ENCODE data around the gene RNF223.
"Not testable (repeated sequence)": the region's sequence is repeated elsewhere in the genome, so short reads cannot be mapped to it uniquely, and the experiment has no call there.

DNA sequence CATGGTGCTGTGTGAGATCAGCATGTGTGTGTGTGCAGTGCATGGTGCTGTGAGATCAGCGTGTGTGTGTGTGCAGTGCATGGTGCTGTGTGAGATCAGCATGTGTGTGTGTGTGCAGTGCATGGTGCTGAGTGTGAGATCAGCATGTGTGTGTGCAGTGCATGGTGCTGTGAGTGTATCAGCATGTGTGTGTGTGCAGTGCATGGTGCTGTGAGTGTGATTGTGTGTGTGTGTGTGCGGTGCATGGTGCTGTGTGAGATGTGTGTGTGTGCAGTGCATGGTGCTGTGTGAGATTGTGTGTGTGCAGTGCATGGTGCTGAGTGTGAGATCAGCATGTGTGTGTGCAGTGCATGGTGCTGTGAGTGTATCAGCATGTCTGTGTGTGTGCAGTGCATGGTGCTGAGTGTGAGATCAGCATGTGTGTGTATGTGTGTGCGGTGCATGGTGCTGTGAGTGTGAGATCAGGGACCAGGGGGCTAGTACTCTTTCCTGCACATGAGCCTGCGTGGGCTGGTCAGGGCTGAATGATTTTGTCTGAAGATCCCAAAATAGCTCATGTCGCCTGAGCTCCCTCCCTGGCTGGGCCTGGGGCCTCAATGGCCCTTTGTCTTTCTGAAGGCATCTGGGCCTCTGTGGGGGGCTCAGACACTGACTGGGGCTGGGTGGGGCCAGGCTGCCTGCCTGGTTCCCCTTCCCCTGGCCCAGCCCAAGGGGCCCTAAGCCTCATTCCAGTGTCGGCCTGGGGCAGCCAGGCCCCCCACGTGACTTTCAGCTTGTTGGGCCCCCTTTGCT lies 43.0 kb downstream of the RNF223 start:
- not testable (repeated sequence) for TF ChIP-seq POLR2A, POLR2AphosphoS5, CTCF (IDR thresholded peaks at IDR 0.05)
